ENCODE data around the gene GLE1.

- TF ChIP-seq CTCF (IDR thresholded peaks at IDR 0.05): no peak
- no peak for TF ChIP-seq ZFX (IDR thresholded peaks at IDR 0.05; ENCODE audit: borderline replicate concordance)
Measured at GRCh38 chr9:128521956-128522355, 17.4 kb downstream of the GLE1 start.

All from 22Rv1 (cell line).